Glutamatergic neuron (in vitro differentiated cells): Measurements from ENCODE around the gene TTC17. TPM values are rescaled to one million over a fixed set of nuclear protein-coding genes. Genes with fewer than 3 reads are reported as not detected.
"Not testable (repeated sequence)": the region's sequence is repeated elsewhere in the genome, so short reads cannot be mapped to it uniquely, and the experiment has no call there.

ENCODE experiments used
- DNase-seq: peaks from one replicate; pipeline ENCODE4 v3.0.0; 2022
- H3K27ac Mint-ChIP-seq: one replicate; pipeline ENCODE4 v1.8.0; 2020; ENCODE audit warnings: mild to moderate bottlenecking, mixed read lengths, inconsistent platforms; ENCODE audit not compliant: unreplicated experiment
- H3K27me3 Mint-ChIP-seq: one replicate; pipeline ENCODE4 v1.8.0; 2020; ENCODE audit warnings: mild to moderate bottlenecking, moderate library complexity, mixed read lengths, inconsistent platforms; ENCODE audit not compliant: unreplicated experiment
- H3K36me3 Mint-ChIP-seq: one replicate; pipeline ENCODE4 v1.8.0; 2020; ENCODE audit warnings: mild to moderate bottlenecking, mixed read lengths, inconsistent platforms; ENCODE audit not compliant: unreplicated experiment
- H3K4me1 Mint-ChIP-seq: one replicate; pipeline ENCODE4 v1.8.0; 2020; ENCODE audit warnings: mild to moderate bottlenecking, low read depth, mixed read lengths, inconsistent platforms; ENCODE audit not compliant: unreplicated experiment
- H3K4me3 Mint-ChIP-seq: one replicate; pipeline ENCODE4 v1.8.0; 2020; ENCODE audit warnings: mild to moderate bottlenecking, mixed read lengths, inconsistent platforms; ENCODE audit not compliant: unreplicated experiment
- H3K9me3 Mint-ChIP-seq: one replicate; pipeline ENCODE4 v1.8.0; 2020; ENCODE audit warnings: mild to moderate bottlenecking, moderate library complexity, mixed read lengths, inconsistent platforms; ENCODE audit not compliant: unreplicated experiment
- CTCF ChIP-seq: fragments of 200-600 bp; sonication (generic); IDR thresholded peaks from one replicate; pipeline ENCODE4 v1.5.0; 2021; ENCODE audit not compliant: partially characterized antibody, unreplicated experiment
- total RNA-seq: library from RNA; stranded (reverse); fragmentation: NEBNext Ultra II Directional; extraction: Animal tissue kit (Norgen Biotek cat#: 25700); gene quantifications from one replicate; pipeline ENCODE4 v1.2.1, GENCODE V29; 2021; ENCODE audit not compliant: unreplicated experiment

TTC17 gene
- total RNA-seq, 1 donor from 2014 or later: 92.0 TPM

GRCh38 chr11:43397251-43397650, 38.5 kb downstream of the TTC17 start:
- Mint-ChIP-seq H3K4me3 (no peak overlapping the region), H3K4me1 (no peaks in the 10 kb centered on the region), H3K9me3 (no peaks in the 10 kb centered on the region), H3K27ac (no peak overlapping the region), H3K36me3 (no peaks in the 10 kb centered on the region), H3K27me3 (no peaks in the 10 kb centered on the region)
- no peak for DNase-seq
- no peak for TF ChIP-seq CTCF

- Mint-ChIP-seq H3K27ac (no peak overlapping the region), H3K9me3 (no peaks in the 10 kb centered on the region)
Observed at GRCh38 chr11:43399983-43400630, 41.4 kb downstream of the TTC17 start.

GRCh38 chr11:43401252-43401651, 42.5 kb downstream of the TTC17 start:
- no peak overlapping the region for H3K4me3 Mint-ChIP-seq
- H3K36me3 Mint-ChIP-seq: no peaks in the 10 kb centered on the region
- no peak for DNase-seq
- H3K27me3 Mint-ChIP-seq: no peaks in the 10 kb centered on the region
- no peaks in the 10 kb centered on the region for H3K9me3 Mint-ChIP-seq
- H3K4me1 Mint-ChIP-seq: no peaks in the 10 kb centered on the region
- no peak for TF ChIP-seq CTCF
- H3K27ac Mint-ChIP-seq: no peak overlapping the region

More at GRCh38 chr11:43399983-43400630, 41.4 kb downstream of the TTC17 start:
- H3K36me3 Mint-ChIP-seq: no peaks in the 10 kb centered on the region
- H3K4me3 Mint-ChIP-seq: no peak overlapping the region
- no peak for TF ChIP-seq CTCF
- no peaks in the 10 kb centered on the region for H3K4me1 Mint-ChIP-seq
- H3K27me3 Mint-ChIP-seq: no peaks in the 10 kb centered on the region
- DNase-seq: no peak

- not testable (repeated sequence) for H3K36me3 Mint-ChIP-seq, H3K4me1 Mint-ChIP-seq, H3K27ac Mint-ChIP-seq, H3K9me3 Mint-ChIP-seq, H3K4me3 Mint-ChIP-seq, H3K27me3 Mint-ChIP-seq, DNase-seq
Observed at GRCh38 chr11:43401811-43402210, 43.1 kb downstream of the TTC17 start.

GRCh38 chr11:43403357-43404231, 44.9 kb downstream of the TTC17 start:
- H3K4me3 Mint-ChIP-seq: no peak overlapping the region
- no peak for TF ChIP-seq CTCF
- H3K4me1 Mint-ChIP-seq: no peaks in the 10 kb centered on the region
- no peaks in the 10 kb centered on the region for H3K9me3 Mint-ChIP-seq
- H3K36me3 Mint-ChIP-seq: no peaks in the 10 kb centered on the region
- H3K27me3 Mint-ChIP-seq: no peaks in the 10 kb centered on the region
- no peak for DNase-seq
- H3K27ac Mint-ChIP-seq: no peak overlapping the region
